NCI-H146 treated with DMSO at 0.1 percent for 48 hours (cell line): Measurements from ENCODE around the gene MYOZ3.

Source experiments
- DNase-seq: peaks from one replicate; lab custom pipeline; 2025; ENCODE audit not compliant: unreplicated experiment; lab: John Stamatoyannopoulos, UW

Gene MYOZ3

DNA sequence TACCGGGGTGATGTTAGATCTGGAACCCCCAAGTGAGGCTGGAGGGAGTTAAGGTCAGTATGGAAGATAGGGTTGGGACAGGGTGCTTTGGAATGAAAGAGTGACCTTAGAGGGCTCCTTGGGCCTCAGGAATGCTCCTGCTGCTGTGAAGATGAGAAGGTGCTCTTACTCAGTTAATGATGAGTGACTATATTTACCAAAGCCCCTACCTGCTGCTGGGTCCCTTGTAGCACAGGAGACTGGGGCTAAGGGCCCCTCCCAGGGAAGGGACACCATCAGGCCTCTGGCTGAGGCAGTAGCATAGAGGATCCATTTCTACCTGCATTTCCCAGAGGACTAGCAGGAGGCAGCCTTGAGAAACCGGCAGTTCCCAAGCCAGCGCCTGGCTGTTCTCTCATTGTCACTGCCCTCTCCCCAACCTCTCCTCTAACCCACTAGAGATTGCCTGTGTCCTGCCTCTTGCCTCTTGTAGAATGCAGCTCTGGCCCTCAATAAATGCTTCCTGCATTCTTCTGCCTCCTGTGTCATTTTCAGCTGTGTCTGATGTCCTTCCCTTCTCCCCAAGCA lies 2.3 kb upstream of the MYOZ3 start:
- no peak for DNase-seq

DNA sequence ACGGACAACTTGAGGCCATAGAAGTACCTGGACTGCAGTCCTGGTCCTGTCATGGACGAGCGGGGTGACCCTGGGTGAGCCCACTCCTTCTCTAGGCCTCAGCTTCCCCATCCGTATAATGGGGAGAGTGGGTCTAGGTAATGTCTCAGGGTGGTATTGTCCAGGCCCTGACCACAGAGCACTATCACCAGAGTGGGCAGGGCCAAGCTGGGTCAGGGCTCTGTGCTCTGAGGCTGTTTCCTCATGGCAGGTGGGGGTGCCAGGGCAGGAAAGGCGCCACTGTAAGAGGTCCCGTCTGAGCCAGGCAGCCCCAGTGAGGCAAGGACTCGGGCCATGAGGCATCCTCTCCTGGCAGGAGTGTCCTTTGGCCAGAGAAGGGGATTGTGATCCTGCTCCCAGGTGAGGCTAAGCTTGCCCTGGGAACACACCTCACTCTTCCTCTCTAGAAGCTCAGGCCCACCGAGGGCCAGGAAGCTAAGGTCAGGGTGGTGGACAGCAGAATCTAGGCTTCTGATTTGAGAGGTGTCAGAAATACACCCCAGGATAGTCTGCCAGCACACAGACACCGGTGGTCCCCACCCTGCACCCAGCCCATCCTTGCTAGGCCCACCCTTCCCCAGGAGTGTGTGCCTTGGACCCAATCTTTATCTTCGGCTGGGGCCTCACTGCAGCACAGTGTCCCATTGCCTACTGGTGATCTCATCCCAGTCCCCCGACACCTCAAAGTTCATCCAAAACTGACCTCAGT lies 1.5 kb upstream of the MYOZ3 start:
- no peak for DNase-seq

DNA sequence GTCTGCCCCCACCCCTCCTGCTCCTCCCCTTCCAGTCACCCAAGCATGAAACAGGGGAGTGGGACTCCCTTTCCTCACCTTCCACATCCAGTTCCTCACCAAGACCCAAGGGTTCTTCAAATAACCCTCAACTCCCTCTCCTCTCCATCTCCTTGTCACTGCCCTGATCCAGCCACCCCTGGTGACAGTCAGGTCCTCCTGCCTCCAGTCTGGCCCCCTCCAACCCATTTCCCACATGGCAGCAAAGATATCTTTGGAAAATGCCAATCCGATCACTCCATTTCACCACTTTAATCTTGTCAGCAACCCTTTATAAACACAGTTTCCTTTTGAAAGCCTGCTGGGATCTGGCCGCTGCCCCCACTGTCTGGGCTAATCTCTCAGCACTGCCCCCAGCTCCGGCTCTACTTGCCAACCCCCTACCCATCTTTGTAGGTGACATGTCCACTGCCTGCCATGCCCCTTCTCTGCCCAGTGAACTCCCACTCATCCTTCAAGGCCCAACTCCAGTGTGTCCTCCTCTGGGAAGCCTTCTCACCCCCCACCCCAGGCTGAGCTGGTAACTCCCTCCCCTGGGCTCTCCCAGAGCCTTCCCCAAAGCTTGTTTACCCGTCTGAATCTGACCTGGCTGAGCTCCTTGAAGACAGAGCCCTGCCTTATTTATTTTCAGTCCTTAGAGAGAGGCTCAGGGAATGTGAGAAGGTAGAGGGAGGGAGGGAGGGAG lies 781 bp upstream of the MYOZ3 start:
- no peak for DNase-seq

DNA sequence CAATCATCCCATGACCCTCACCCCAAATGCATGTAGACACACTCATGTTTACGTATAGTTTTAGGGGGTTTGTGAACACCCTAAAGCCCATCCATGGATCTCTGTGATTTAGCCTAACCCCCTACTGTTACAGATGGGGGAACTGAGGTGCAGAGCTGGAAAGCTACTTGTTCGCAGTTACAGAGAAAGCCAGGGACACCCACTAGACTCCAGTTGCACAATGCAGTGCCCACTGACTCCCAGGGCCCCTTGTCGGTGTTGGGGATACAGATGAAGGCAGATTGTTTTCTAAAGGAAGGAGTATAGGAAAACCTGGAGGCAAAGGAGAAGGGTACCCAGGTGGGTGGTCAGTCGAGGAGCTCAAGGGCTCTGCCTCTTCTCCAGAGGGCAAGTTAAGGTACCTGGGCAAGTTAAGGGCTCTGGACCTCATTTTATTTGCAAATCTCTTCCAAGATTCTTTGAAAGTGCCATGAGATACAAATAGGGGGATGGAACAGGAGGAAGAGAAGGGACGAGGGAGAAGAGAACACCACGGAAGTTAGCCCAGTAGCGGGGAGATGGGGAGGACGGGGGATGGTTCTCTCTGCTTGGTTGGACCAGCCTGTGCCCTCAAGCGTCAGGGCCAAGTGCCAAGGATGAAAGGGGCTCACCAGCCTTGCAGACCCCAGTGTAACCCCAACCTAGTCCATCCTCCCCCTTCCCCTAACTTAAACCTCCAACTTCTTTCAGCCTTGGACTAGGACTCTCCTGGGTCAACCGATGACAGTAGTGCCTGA lies 958 bp downstream of the MYOZ3 start:
- DNase-seq = no peak

DNA sequence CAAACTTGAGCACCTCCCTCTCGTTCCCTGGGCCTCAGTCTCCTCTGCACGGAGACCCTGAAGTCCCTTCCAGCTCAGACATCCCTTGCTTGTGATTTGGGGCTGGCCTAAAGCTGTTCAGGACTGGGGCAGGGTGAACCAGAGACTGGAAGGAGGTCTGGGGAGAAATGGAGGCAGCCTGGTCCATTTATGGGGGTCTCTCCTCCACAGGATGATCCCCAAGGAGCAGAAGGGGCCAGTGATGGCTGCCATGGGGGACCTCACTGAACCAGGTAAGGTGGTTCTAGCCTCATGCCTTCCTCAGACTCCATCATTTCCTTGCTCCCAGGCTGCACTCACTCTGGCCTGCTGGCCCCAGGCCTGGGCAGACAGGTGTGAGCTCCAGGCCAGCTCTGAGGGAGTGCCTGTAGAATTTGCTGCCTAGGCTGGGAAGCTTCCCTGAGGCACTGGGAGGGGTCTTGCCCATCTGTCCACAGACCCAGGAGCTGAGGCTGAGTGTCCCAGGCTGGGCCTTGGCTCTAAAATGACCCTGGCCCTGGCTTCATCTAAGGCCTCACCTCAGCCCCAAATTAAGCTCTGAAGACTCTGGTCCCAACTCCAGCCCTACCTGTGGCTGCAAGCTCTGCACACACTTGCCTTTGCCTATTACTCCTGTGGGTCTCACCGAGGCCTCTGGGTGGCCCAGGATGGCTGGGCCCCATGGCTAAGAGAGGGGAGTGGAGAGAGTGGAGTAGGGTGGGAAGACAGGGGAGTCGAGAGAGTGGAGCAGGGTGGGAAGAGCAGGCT lies 1.9 kb downstream of the MYOZ3 start:
- DNase-seq = no peak

DNA sequence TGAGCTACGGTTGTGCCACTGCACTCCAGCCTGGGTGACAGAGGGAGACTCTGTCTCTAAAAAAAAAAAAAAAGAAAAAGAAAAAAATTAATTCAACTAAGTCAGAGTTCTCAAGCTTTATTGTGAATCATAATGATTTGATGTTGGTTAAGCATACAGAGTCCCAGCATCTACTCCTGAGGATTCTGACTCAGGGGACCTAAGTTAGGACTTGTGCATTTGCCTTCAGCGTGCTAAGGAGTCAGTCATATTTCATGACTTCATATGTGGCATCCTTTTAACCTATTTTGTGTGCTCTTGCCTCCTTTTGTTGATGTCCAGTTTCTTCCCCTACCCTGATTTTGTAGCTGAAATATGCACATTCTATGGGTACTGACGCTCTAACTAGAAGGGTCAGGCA lies 2.9 kb downstream of the MYOZ3 start:
- no peak for DNase-seq

DNA sequence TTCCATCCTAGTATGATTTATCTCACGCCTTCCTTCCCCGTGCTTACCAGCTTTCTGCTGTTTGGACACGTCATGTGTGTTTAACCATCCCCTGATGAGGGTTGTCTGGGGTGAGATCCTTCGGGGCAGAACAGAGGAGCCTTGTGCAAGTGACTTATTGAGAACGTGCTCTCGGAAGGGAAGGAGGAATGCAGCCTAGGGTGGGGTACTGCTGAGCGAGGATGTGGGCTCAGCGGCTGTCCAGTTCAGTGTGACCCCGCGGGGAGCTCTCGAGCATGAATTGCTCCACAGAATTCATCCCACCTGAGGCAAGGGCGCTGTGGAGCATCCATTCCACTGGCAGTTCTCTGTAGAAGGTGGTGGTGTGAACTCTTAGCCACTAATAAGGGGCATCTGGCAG lies 4.0 kb downstream of the MYOZ3 start:
- DNase-seq = no peak

DNA sequence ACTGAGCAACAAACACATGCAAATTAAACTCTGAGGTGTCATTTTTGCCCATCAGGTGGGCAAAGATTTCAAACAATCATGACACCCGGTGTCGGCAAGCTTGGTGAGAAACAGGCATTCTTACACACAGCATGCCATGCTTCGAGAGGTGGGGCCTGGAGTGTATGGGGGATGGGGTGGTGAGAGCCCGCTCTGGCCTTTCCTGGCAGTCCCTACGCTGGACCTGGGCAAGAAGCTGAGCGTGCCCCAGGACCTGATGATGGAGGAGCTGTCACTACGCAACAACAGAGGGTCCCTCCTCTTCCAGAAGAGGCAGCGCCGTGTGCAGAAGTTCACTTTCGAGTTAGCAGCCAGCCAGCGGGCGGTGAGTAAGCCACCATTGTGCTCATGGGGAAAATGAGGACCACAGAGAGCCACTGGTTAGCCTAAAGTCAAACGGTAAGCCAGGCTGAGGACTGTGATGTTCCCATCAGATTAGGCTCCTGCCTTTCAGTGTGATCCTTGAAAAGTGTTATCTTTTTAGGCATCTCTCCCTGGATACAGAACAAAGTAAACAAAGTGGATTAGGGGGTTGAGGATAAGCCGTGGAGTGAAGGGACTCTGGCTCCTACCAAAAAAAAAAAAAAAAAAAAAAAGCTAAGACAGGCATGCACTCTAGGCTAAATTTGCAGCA lies 9.4 kb downstream of the MYOZ3 start:
- DNase-seq = no peak

DNA sequence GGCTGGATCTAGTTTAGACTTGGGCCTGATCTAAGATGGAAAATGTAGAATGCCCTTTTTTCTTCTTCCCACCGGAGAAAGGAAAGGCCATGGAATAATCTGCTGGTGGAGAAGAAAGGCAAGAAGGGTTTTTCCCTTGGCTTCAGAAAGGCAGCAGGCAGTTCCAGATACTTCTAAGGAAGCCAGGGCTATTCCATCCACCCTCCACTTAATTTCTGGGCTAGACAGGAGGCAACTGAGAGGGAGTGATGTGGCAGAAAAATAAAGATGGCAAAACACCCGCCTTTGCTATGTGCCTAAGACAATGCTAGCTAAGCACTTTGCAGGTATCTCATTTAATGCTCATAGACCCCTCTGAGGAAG lies 9.9 kb downstream of the MYOZ3 start:
- no peak for DNase-seq

DNA sequence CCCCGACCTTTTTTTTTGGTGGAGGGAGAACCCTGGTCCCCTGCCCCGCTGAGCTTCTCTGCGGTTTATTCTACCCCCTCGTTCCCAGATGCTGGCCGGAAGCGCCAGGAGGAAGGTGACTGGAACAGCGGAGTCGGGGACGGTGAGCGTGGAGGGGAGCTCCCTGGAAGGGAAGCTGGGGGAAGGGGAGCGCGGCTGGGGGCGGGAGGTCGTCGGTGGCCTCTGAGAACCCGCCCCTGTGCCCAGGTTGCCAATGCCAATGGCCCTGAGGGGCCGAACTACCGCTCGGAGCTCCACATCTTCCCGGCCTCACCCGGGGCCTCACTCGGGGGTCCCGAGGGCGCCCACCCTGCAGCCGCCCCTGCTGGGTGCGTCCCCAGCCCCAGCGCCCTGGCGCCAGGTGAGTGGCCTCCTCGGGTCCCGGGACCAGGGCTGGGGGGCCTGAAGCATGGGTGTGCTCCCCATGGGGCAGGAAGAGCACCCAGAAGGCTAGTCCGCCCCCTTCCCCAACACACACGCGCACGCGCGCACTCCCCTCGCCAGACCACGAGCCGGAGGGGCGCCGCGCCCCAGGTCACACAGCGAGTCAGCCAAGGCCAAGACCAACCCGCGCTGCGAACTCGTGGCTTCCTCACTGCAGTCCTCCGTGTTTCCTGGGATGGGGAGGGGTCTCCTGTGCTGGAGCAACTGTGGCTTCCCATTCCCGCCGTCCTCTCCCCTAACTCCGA lies 10.6 kb downstream of the MYOZ3 start:
- no peak for DNase-seq

DNA sequence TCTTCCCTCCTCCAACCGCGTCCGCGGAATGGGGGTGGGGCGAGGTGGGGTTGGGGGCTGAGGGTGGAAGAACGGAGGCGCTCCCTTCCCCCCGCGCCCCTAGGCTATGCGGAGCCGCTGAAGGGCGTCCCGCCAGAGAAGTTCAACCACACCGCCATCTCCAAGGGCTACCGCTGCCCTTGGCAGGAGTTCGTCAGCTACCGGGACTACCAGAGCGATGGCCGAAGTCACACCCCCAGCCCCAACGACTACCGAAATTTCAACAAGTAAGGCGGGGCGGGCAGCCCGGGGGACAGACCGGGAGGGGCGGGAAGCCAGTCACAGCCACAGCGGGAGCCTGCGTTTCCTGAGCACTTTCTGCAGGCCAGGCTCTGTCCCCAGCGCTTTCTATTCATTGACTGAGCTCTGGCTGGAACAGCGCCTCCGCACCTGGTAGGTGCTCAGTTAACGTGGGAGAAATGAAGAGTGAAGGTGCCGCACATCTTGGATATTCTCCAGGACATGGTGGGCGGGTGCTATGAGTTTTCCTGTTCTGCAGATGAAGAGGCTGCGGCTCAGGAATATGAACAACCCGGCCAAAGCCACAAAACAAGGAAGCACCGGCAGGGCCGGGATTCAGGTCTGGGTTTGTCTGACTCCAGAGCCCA lies 11.3 kb downstream of the MYOZ3 start:
- peak; percentile 15 for DNase-seq

DNA sequence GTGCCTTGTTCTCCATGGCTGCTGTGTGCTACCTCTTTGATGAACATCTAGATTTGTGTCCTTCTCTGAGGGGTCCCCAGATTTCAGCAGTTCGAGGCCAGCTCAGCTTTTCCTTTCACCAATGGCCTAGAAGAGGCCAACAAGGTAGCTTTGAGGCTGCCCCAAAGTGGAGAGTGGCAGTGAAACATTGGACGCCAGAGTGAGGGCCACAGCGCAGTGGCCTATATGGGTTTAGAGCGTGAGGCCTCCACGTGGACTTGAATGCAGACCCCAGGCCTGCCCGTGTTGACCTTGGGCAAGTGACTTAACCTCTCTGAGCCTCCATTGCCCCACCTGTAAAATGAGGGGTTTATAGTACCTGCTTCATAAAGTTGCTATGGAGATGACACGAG lies 11.8 kb downstream of the MYOZ3 start:
- no peak for DNase-seq

DNA sequence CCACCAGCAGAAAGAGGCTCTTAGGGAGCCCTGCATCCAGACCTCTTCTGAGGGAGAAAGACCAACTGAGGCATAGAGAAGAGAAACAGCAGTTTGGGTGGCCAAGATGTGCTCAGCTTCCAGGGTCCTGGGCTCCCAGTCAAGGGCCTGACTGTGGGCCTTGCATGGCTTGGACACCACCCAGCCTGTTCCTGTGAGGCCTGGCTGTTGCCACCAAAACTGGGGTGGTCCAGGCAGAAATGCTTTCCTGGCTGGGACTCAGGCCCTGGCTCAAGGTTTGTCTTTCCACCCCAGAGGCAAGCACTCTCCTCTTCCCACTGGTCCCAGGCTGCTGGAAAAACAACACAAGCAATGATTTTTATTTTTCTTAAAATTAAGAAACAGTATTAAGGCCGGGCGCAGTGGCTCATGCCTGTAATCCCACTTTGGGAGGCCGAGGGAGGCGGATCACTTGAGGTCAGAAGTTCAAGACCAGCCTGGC lies 13.3 kb downstream of the MYOZ3 start:
- no peak for DNase-seq

DNA sequence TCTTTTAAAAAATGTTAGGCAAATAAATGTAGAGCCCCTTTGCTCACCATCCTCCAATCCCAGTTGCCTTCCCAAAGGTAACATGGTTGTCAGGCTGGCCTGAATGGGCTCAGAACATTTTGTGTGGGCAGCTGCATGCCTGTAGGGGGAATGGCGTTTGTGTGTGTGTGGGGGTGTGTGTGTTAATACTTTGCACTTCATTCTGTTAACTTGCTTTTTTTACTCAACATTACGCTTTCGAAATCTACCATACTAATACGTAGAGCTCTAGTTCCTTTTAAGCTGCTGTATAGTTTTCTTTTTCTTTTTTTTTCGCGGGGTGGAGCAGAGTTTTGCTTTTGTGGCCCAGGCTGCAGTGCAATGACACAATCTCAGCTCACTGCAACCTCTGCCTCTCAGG lies 14.0 kb downstream of the MYOZ3 start:
- DNase-seq = no peak

DNA sequence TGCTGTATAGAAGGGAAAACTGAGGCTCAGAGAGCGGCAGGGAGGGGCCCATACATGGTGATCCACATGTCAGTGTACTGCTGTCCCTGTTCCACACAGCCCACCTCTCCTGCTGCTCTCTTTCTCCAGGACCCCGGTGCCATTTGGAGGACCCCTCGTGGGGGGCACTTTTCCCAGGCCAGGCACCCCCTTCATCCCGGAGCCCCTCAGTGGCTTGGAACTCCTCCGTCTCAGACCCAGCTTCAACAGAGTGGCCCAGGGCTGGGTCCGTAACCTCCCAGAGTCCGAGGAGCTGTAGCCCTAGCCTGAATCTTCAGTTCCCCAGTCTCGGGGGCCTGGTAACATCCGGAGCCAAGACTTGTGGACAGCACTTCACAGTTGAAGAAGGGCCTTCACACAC lies 15.5 kb downstream of the MYOZ3 start:
- no peak for DNase-seq

DNA sequence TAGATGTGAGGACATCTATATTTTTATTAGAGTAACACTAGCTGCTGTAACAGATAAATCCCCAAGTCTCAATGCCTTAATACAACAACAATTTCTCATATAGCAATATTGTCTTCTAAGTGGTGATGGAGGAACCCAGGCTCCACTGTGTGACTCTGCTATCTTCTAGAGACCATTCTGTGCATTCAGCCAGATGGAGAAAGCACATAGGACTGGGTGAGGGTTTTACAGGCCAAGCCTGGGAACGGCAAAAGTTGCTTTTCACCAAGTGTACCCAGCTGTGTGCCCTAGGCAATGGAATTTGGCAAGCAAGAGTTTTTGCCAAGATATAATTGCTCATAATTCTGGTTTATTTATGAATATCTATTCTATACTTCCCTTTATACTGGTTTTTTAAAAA lies 28.1 kb downstream of the MYOZ3 start:
- no peak for DNase-seq

DNA sequence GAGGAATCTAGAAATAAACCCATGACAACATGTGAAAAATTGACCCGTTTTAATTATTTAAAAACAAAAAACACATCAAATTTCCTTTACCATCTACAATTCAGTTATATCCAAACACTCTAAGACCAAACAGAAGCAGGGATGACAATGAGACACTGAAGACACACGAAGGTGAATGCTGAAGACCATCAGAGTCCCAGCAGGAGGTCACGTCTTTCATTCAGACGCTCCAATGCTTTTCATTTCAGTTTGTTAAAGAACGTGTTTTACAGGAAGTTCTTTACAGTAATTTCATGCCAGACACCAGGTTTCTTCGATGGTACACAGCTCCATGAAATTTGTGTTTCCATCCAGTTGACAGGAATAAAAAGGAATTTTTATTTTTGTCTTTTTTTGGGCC lies 29.7 kb downstream of the MYOZ3 start:
- no peak for DNase-seq

DNA sequence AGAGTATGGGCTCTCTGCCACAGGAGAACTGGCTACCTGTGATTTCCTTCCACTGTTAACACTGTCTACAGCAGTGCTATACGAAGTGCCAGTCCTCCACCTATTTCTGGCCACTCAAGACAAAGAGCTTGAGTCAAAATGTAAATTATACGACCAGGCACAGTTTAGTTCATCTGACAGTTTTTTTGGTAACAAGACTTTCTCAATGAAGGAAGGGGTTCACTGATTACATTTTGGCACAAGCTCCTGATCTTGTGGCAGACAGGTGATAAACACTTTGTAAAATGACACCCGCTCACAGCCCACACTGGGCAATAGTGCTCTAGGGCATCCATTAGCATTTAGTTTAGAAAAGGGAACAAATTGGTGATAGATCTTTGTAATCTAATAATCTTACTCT lies 31.2 kb downstream of the MYOZ3 start:
- DNase-seq = no peak

DNA sequence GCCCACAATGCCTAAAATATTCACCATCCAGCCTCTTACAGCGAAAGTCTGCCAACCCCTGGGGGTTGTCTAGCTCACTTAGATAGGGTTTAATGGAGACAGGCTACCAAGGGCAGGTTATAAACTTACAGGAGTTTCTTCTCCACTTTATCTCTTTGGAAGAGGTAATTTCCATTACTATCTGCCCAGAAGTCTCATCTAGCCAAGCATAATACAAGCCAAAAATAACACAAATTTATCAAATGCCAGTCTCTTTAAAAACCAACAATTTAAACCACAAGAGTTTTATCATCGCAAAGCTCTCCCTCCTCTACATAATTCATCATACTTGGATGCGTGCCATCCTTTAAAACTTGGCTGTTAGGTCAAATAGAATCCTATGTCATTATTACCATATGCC lies 33.6 kb downstream of the MYOZ3 start:
- no peak for DNase-seq
